Mammary epithelial cell (primary cell): ENCODE measurements around the gene DNAJC28.

Experiments used
- CTCF ChIP-seq, 2 donors: IDR thresholded peaks in 1 of 2; conservative IDR thresholded peaks in 1 of 2; 2 replicates each; pipeline ENCODE4 v1.5.1; 2011 to 2012; ENCODE audit warnings: inconsistent platforms in 2 of 2, low read length in 2 of 2, mild to moderate bottlenecking in 2 of 2, control low read depth in 1 of 2, low read depth in 1 of 2; ENCODE audit not compliant: insufficient read depth in 1 of 2; ENCODE audit errors: extremely low read depth in 1 of 2
- EZH2 ChIP-seq: IDR thresholded peaks from 2 replicates; pipeline ENCODE4 v1.6.1; 2012; ENCODE audit warnings: low read length, inconsistent platforms, borderline replicate concordance

GRCh38 chr21:33495743-33496142 lies 4.2 kb upstream of the DNAJC28 start:
- TF ChIP-seq EZH2 = no peak
- TF ChIP-seq CTCF (conservative IDR thresholded peaks at IDR 0.05 in 1 of 2, IDR thresholded peaks at IDR 0.05 in 1 of 2; ENCODE audit: extremely low read depth in 1 of 2, insufficient read depth in 1 of 2, low read depth in 1 of 2, low read length in 2 of 2) = no peak
